ENCODE data around the gene TRIO.

Gene TRIO

GRCh38 chr5:14144586-14145434, 1.7 kb downstream of the TRIO start:
- in situ Hi-C loops (cut with HindIII; ENCODE audit: low sequenced_read_pairs), result loop anchor here (10.0 kb wide), 1 partner anchor 50 kb away; no protein-coding TSS in a partner anchor

GRCh38 chr5:14145435-14146334, 2.5 kb downstream of the TRIO start:
- in situ Hi-C loops (cut with HindIII; ENCODE audit: low sequenced_read_pairs), result loop anchor here (10.0 kb wide), 1 partner anchor 49 kb away; no protein-coding TSS in a partner anchor

- in situ Hi-C loops (cut with HindIII; ENCODE audit: low sequenced_read_pairs), result loop anchor here (10.0 kb wide), 1 partner anchor 48 kb away; no protein-coding TSS in a partner anchor
These were observed 3.6 kb downstream of the TRIO start for GRCh38 chr5:14146725-14147124.

- in situ Hi-C loops (cut with HindIII; ENCODE audit: low sequenced_read_pairs), result loop anchor here (10.0 kb wide), 1 partner anchor 48 kb away; no protein-coding TSS in a partner anchor
These were observed 4.1 kb downstream of the TRIO start for GRCh38 chr5:14147210-14147609.

- in situ Hi-C loops (cut with HindIII; ENCODE audit: low sequenced_read_pairs), result loop anchor here (10.0 kb wide), 1 partner anchor 46 kb away; no protein-coding TSS in a partner anchor
These were observed 5.3 kb downstream of the TRIO start for GRCh38 chr5:14148483-14148882.

- in situ Hi-C loops (cut with HindIII; ENCODE audit: low sequenced_read_pairs), result loop anchor here (10.0 kb wide), 1 partner anchor 46 kb away; no protein-coding TSS in a partner anchor
These were observed 5.9 kb downstream of the TRIO start for GRCh38 chr5:14148890-14149671.

- in situ Hi-C loops (cut with HindIII; ENCODE audit: low sequenced_read_pairs), result loop anchor here (10.0 kb wide), 1 partner anchor 45 kb away; no protein-coding TSS in a partner anchor
These were observed 6.6 kb downstream of the TRIO start for GRCh38 chr5:14149672-14150274.

- in situ Hi-C loops (cut with HindIII; ENCODE audit: low sequenced_read_pairs), result no loop called here
These were observed 8.3 kb downstream of the TRIO start for GRCh38 chr5:14151416-14151815.

GRCh38 chr5:14153071-14153864, 10.1 kb downstream of the TRIO start:
- in situ Hi-C loops (cut with HindIII; ENCODE audit: low sequenced_read_pairs), result no loop called here

GRCh38 chr5:14153932-14154731, 11.0 kb downstream of the TRIO start:
- in situ Hi-C loops (cut with HindIII; ENCODE audit: low sequenced_read_pairs), result no loop called here

- in situ Hi-C loops (cut with HindIII; ENCODE audit: low sequenced_read_pairs), result no loop called here
These were observed 11.9 kb downstream of the TRIO start for GRCh38 chr5:14155075-14155474.

- in situ Hi-C loops (cut with HindIII; ENCODE audit: low sequenced_read_pairs), result no loop called here
These were observed 12.6 kb downstream of the TRIO start for GRCh38 chr5:14155739-14156138.

- in situ Hi-C loops (cut with HindIII; ENCODE audit: low sequenced_read_pairs), result no loop called here
These were observed 13.1 kb downstream of the TRIO start for GRCh38 chr5:14156290-14156649.

- in situ Hi-C loops (cut with HindIII; ENCODE audit: low sequenced_read_pairs), result no loop called here
These were observed 13.7 kb downstream of the TRIO start for GRCh38 chr5:14156650-14157492.

GRCh38 chr5:14157493-14157782, 14.3 kb downstream of the TRIO start:
- in situ Hi-C loops (cut with HindIII; ENCODE audit: low sequenced_read_pairs), result no loop called here

GRCh38 chr5:14158890-14159666, 15.9 kb downstream of the TRIO start:
- in situ Hi-C loops (cut with HindIII; ENCODE audit: low sequenced_read_pairs), result no loop called here

Measured in endothelial cell of hepatic sinusoid (primary cell).